Measurements from ENCODE around the gene ARHGAP4. TPM values are rescaled to one million over a fixed set of nuclear protein-coding genes. Genes with fewer than 3 reads are reported as not detected.

ARHGAP4 gene
- total and polyA plus RNA-seq, 7 donors = 5.1 to 8.0 (median 6.8) TPM

GRCh38 chrX:153901753-153902140, 24.3 kb downstream of the ARHGAP4 start:
- no peak overlapping the region for H3K27ac ChIP-seq

DNA sequence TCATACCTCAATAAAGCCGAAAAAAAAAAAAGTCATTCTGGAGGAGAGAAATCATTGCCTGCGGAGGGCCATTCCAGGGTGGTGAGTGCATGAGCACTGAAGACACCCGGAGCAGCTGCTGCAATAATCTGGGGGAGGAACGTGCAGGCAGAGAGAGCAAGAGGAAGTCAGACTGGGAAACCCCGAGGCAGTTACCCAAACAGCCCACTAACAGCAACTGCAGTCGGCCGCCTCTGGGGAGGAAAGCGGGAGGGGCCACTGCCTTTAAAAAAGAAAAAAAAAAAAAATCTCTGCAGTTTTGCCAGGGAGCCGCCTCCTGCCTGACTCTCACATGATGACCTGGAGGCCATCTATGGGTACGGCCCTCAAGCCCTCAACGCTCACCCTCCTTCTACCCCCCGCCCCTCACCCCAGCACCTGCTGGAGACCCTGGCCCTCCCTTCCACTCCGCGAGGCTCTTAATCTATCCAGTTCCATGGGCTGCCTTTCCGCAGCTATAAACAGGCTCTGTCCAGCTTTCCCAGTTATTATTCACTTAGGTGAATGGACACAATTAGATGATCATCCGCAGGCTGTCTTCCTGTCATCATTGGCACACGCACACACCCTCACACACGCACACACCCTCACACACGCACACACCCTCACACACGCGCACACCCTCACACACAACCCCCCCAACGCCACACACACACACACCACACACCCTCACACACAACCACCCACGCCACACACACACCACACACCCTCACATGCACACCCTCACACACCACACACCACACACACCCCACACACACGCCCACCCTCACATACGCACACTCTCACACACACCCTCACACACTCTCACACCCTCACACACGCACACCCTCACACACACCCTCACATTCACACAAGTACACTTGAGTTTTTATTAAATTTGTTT, 25.0 kb downstream of the ARHGAP4 start:
- 21 to 48% (median 27%) methylated on average over 24 to 26 of the region's 26 CpGs for WGBS, 3 donors
- ATAC-seq (peak; percentile 56 to 72 (median 66)), DNase-seq (peak; percentile 58 to 74)
- H3K9me3 ChIP-seq = no peaks in the 10 kb centered on the region
- TF ChIP-seq CTCF (IDR thresholded peaks at IDR 0.05) = no peak
- intact Hi-C loops (cut with DNase I) = no loop called here
- no peak overlapping the region for H3K27ac ChIP-seq
- no peaks in the 10 kb centered on the region for H3K4me1 ChIP-seq
- no peaks in the 10 kb centered on the region for H3K36me3 ChIP-seq (ENCODE audit: insufficient read depth in 1 of 2, low read depth in 1 of 2)
- peaks cover 0 to 28% (median 0%) of the 10 kb centered on the region in 3 donors for H3K27me3 ChIP-seq (ENCODE audit: insufficient read depth in 3 of 3, low read length in 2 of 3)
- H3K4me3 ChIP-seq = no peak overlapping the region

More at GRCh38 chrX:153901753-153902140, 24.3 kb downstream of the ARHGAP4 start:
- intact Hi-C loops (cut with DNase I) = no loop called here
- H3K36me3 ChIP-seq (ENCODE audit: insufficient read depth in 1 of 2, low read depth in 1 of 2) = no peaks in the 10 kb centered on the region
- peaks cover 0 to 31% (median 0%) of the 10 kb centered on the region in 3 donors for H3K27me3 ChIP-seq (ENCODE audit: insufficient read depth in 3 of 3, low read length in 2 of 3)
- no peaks in the 10 kb centered on the region for H3K9me3 ChIP-seq
- DNase-seq (no peak), ATAC-seq (no peak)
- H3K4me3 ChIP-seq = no peak overlapping the region
- no peak for TF ChIP-seq CTCF (IDR thresholded peaks at IDR 0.05)
- no peaks in the 10 kb centered on the region for H3K4me1 ChIP-seq
- WGBS, 3 donors = 45 to 60% (median 52%) methylated on average over 8 of the region's 8 CpGs

- no peaks in the 10 kb centered on the region for H3K4me1 ChIP-seq
- no peak overlapping the region for H3K4me3 ChIP-seq
- intact Hi-C loops (cut with DNase I) = no loop called here
- no peaks in the 10 kb centered on the region for H3K36me3 ChIP-seq (ENCODE audit: insufficient read depth in 1 of 2, low read depth in 1 of 2)
- no peak overlapping the region for H3K27ac ChIP-seq
- H3K9me3 ChIP-seq = no peaks in the 10 kb centered on the region
- no peak for TF ChIP-seq CTCF (IDR thresholded peaks at IDR 0.05)
- DNase-seq = no peak
- ATAC-seq = no peak
- H3K27me3 ChIP-seq (ENCODE audit: insufficient read depth in 3 of 3, low read length in 2 of 3) = peaks cover 0 to 18% (median 0%) of the 10 kb centered on the region in 3 donors
These were observed 28.2 kb downstream of the ARHGAP4 start for GRCh38 chrX:153897899-153898298.

DNA sequence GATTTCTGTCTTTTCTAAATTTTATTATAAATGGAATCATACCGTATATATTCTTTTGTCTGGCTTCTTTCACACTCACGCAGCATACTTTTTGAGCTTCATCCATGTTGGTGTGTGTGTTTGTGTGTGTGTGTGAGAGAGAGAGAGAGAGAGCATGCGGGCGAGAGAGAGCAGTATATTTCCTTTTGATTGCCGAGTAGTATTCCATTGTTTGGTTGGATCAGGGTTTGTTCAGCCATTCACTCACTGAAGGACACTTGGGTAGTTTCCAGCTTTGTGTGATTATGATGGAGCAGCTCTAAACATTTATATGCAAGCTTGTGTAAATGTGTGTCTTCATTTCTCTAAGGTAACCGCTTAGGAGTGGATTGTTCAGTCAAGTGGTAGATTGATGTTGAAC, 36.9 kb downstream of the ARHGAP4 start:
- no peak overlapping the region for H3K4me3 ChIP-seq
- DNase-seq (no peak), ATAC-seq (no peak)
- H3K27me3 ChIP-seq (ENCODE audit: insufficient read depth in 3 of 3, low read length in 2 of 3) = peaks cover 0 to 62% (median 9%) of the 10 kb centered on the region in 3 donors
- no peaks in the 10 kb centered on the region for H3K9me3 ChIP-seq
- 90 to 96% (median 94%) methylated on average over 6 of the region's 6 CpGs for WGBS, 3 donors
- no peak for TF ChIP-seq CTCF (IDR thresholded peaks at IDR 0.05)
- no peaks in the 10 kb centered on the region for H3K36me3 ChIP-seq (ENCODE audit: insufficient read depth in 1 of 2, low read depth in 1 of 2)
- intact Hi-C loops (cut with DNase I) = no loop called here
- H3K27ac ChIP-seq = no peak overlapping the region
- H3K4me1 ChIP-seq = no peaks in the 10 kb centered on the region
